SIG-M5 treated with dmso at 0.1 percent for 504 hours (cell line): ENCODE results near the gene EMILIN1.
A peak's percentile ranks its signal among the peaks of the same experiment; 100 is the strongest.

ENCODE experiments used
- DNase-seq: peaks from one replicate; lab custom pipeline; 2025; ENCODE audit not compliant: unreplicated experiment; lab: John Stamatoyannopoulos, UW

Gene EMILIN1

DNA sequence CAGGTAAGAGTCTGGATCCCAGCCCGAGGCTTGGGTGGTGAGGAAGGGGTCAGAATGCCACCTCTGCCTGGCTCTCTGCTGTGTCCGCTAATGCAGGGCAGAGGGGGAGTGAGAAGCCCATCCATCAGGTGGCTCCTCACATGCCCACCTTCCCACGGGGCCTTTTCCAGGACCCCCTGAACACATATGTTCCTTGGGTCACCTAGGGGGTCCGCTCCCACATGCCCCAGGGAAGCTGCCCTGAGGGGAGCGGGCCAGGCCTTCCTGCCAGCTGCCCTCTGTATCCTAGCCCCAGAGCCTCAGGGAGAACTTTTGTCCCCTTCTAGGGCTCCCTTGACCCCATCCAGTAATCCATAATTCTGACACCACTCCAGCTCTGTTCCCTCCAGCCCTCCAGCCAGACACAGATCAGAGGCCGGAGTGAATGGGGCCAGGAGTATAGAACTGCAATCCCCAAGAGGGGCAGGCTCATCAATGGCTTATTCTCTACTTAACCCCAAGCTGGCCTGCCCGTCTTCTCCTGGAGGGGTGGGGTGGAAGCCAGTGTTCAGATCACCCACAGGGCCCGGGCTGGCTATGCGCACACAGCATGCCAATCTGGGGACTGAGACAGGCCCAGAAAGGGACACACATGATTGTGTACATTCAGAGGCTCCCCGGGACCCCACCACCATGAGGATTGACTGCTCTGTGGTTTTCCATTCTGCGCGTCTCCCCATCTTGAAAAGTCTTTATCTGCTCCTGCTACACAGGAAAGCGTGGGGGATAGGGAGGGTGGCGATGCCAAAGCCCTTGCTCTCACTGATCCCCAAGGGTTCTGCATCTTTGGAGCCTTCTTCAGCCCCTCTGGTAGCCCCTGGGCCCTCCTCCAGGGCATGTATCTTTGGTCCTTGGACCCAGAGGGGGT is 1.1 kb downstream of the EMILIN1 start:
- DNase-seq, result no peak

DNA sequence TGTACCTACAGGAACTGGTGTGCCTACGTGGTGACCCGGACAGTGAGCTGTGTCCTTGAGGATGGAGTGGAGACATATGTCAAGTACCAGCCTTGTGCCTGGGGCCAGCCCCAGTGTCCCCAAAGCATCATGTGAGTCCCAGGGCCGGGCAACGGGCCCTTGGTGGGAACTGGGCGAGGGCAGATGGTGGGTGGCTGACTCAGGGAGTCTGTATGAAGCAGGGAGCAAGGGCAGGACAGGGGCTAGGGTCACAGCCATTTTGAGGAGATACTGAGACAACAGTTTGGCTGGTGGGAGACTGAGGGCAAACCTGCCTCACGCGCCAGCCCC is 1.7 kb downstream of the EMILIN1 start:
- DNase-seq, result no peak

DNA sequence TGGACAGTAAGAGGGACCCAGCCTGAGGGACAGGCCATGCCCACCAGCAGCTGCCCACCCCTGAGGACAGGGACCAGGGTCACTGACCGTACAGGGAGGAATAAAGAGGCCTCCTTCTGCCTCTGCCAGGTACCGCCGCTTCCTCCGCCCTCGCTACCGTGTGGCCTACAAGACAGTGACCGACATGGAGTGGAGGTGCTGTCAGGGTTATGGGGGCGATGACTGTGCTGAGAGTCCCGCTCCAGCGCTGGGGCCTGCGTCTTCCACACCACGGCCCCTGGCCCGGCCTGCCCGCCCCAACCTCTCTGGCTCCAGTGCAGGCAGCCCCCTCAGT is 2.2 kb downstream of the EMILIN1 start:
- no peak for DNase-seq

DNA sequence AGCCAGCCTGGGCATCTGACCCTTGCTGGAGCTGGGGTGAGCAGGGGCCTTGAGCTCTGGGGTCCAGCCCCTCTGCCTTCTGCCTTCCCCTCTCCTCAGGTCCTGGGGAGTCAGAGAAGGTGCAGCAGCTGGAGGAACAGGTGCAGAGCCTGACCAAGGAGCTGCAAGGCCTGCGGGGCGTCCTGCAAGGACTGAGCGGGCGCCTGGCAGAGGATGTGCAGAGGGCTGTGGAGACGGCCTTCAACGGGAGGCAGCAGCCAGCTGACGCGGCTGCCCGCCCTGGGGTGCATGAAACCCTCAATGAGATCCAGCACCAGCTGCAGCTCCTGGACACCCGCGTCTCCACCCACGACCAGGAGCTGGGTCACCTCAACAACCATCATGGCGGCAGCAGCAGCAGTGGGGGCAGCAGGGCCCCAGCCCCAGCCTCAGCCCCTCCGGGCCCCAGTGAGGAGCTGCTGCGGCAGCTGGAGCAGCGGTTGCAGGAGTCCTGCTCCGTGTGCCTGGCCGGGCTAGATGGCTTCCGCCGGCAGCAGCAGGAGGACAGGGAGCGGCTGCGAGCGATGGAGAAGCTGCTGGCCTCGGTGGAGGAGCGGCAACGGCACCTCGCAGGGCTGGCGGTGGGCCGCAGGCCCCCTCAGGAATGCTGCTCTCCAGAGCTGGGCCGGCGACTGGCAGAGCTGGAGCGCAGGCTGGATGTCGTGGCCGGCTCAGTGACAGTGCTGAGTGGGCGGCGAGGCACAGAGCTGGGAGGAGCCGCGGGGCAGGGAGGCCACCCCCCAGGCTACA is 3.8 kb downstream of the EMILIN1 start:
- DNase-seq, result no peak

DNA sequence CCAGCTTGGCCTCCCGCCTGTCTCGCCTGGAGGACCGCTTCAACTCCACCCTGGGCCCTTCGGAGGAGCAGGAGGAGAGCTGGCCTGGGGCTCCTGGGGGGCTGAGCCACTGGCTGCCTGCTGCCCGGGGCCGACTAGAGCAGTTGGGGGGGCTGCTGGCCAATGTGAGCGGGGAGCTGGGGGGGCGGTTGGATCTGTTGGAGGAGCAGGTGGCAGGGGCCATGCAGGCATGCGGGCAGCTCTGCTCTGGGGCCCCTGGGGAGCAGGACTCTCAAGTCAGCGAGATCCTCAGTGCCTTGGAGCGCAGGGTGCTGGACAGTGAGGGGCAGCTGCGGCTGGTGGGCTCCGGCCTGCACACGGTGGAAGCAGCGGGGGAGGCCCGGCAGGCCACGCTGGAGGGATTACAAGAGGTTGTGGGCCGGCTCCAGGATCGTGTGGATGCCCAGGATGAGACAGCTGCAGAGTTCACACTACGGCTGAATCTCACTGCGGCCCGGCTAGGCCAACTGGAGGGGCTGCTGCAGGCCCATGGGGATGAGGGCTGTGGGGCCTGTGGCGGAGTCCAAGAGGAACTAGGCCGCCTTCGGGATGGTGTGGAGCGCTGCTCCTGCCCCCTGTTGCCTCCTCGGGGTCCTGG is 4.5 kb downstream of the EMILIN1 start:
- no peak for DNase-seq

DNA sequence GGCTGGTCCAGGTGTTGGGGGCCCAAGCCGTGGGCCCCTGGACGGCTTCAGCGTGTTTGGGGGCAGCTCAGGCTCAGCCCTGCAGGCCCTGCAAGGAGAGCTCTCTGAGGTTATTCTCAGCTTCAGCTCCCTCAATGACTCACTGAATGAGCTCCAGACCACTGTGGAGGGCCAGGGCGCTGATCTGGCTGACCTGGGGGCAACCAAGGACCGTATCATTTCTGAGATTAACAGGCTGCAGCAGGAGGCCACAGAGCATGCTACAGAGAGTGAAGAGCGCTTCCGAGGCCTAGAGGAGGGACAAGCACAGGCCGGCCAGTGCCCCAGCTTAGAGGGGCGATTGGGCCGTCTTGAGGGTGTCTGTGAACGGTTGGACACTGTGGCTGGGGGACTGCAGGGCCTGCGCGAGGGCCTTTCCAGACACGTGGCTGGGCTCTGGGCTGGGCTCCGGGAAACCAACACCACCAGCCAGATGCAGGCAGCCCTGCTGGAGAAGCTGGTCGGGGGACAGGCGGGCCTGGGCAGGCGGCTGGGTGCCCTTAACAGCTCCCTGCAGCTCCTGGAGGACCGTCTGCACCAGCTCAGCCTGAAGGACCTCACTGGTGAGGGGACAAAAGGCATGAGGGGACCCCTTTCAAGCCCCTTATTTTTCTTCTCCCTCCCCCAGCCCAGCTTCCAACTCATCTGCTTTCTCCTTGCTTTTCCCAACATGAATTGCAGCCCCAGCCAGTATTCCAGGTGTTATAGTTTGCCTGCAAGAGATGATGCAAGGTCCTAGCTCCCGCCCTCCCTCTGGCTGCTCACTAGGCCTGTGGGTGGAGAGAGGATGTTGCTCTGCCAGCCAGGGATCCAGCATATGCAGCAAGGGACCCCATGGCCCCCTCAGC is 5.2 kb downstream of the EMILIN1 start:
- DNase-seq, result no peak

DNA sequence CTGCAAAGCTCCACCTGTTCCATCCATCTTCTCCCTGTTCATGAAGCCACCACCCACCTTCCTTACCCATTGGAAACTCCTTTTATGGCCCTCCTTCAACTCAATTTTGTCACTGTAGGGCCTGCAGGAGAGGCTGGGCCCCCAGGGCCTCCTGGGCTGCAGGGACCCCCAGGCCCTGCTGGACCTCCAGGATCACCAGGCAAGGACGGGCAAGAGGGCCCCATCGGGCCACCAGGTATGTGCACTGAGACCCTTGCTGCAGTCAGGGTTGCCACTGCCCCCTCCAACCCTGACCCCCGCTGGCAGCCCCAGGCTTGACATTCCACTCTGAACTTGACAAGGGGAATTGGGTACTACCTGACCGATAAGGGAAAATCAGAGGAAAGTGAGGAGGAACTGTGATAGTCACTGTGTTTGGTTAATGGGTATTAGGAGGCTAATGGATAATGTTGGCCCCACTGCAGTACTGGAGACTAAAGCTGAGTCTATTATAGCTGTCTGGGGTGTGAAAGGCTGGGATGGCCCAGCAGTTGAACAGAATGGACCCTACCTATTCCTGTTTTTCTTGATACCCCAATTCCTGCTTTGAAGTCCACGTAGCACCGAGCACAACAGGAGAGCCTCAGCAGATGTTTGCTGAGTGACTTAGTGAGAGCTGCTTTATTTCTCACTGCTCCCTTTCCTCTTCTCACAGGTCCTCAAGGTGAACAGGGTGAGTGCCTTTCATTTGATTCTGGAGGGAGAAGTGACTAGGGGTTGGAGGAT is 6.1 kb downstream of the EMILIN1 start:
- DNase-seq, result no peak

DNA sequence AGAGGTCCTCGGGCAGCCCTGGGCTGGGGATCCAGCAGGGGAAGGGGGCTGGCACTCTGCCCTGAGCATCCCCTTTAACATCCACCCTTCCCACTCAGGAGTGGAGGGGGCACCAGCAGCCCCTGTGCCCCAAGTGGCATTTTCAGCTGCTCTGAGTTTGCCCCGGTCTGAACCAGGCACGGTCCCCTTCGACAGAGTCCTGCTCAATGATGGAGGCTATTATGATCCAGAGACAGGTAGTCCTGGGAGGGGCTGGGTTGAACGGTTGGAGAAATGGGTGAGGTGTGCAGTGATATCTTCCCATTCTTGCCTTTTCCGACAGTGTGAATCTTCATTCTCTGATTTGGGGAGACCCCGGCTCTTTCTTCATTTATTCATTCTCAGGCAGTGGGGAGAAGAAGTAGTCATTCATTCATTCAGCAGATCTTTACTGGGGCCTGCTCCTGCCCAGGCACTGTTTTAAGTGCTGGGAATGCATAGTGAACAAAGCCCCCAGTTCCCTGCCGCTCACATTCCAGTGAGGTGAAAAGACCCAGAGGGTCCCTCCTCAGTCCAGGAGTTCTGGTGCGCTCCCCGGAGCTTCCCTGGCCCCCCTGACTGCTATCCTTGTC is 6.8 kb downstream of the EMILIN1 start:
- no peak for DNase-seq

DNA sequence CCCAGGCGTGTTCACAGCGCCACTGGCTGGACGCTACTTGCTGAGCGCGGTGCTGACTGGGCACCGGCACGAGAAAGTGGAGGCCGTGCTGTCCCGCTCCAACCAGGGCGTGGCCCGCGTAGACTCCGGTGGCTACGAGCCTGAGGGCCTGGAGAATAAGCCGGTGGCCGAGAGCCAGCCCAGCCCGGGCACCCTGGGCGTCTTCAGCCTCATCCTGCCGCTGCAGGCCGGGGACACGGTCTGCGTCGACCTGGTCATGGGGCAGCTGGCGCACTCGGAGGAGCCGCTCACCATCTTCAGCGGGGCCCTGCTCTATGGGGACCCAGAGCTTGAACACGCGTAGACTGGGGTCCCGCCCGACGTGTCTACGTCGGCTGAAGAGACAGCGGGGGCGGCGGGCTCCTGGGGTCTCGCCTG is 7.3 kb downstream of the EMILIN1 start:
- DNase-seq, result peak; percentile 29

DNA sequence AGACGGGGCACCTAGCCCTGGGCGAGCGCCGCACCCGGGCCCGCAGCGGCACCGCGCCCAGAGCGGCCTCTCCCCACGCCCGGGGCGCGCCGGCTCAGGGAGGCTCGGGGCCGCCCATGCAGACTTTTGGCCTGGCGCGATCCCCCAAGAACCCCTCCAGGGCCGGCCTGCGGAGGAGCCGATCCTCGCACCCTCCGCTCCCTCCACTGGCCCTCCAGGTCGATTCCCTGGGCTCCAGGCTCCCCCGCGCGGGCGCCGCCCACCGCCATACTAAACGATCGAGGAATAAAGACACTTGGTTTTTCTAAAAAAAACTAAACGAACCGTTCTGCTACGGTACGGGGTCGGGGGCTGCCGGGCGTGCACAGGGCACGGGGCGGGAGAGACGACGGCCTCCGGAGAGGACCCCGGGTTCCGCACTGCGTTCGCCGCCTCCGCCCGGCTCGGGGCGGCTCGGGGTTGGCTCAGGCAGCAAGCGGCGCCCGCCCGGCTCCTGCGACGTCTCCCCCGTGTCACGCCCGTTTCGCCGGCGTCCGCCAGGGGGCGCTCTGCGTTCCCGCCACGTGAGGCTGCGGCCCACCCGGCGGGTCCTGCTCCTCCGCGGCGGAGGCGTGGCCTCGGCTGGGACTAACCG is 7.8 kb downstream of the EMILIN1 start:
- peak; percentile 89 for DNase-seq

DNA sequence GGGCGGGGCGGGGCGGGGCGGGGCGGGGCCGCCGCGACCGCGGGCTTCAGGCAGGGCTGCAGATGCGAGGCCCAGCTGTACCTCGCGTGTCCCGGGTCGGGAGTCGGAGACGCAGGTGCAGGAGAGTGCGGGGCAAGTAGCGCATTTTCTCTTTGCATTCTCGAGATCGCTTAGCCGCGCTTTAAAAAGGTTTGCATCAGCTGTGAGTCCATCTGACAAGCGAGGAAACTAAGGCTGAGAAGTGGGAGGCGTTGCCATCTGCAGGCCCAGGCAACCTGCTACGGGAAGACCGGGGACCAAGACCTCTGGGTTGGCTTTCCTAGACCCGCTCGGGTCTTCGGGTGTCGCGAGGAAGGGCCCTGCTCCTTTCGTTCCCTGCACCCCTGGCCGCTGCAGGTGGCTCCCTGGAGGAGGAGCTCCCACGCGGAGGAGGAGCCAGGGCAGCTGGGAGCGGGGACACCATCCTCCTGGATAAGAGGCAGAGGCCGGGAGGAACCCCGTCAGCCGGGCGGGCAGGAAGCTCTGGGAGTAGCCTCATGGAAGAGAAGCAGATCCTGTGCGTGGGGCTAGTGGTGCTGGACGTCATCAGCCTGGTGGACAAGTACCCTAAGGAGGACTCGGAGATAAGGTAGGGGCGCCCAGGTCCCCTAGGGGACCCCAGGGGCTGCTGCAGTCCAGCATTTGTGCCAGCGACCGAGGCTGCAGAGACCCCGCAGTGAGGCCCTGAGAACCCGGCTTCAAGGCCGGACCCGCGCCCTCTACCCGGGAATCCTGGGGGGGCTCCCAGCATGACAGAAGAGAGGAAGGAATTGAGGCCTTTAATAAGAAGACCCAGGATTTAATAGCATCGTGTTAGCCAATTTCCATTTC is 8.5 kb downstream of the EMILIN1 start, which contains the start of gene KHK:
TSS of gene KHK (plus strand) at position 49 of the 870 bp plus-strand sequence. CDS start at position 537, 488 bp downstream.
- DNase-seq, result no peak

DNA sequence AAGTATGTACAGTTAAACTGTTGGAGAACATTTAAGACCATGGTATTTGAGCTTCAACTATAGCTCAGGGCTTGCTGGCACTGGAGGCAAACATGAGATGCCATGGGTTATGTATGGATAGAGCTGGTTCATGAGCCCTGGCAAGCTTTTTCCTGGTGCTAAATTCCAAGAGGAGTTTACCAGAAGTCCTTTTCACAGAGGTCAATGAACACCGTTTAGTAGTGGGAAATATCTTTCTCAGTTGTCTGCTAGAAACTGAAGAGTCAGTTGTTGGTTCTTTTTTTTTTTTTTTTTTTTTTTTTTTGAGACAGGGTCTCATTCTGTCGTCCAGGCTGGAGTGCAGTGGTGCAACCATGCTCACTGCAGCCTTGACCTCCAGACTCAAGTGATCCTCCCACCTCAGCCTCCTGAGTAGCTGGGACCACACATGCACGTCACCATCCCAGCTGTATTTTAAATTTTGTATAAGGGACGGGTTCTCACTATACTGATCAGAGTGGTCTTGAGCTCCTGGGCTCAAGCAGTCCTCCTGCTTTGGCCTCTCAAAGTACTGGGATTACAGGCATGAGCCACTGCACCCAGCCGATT is 9.5 kb downstream of the EMILIN1 start:
- no peak for DNase-seq

DNA sequence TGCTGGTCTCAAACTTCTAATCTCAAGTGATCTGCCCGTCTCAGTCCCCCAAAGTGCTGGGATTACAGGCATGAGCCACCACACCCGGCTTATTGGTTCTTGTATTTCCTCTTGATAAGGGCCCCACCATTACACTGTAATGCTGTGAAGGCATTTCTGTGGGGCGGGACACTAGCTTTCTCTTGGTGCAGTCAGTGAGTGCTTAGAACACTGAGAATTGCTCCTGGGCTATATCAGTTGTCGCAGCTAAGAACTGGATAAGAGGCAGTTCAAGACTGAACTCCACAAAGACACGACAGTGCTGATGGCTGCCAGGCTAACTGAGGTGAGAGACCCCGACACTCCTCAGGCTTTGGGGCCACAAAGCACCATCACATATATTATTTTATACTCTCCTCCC is 10.2 kb downstream of the EMILIN1 start:
- DNase-seq, result no peak

DNA sequence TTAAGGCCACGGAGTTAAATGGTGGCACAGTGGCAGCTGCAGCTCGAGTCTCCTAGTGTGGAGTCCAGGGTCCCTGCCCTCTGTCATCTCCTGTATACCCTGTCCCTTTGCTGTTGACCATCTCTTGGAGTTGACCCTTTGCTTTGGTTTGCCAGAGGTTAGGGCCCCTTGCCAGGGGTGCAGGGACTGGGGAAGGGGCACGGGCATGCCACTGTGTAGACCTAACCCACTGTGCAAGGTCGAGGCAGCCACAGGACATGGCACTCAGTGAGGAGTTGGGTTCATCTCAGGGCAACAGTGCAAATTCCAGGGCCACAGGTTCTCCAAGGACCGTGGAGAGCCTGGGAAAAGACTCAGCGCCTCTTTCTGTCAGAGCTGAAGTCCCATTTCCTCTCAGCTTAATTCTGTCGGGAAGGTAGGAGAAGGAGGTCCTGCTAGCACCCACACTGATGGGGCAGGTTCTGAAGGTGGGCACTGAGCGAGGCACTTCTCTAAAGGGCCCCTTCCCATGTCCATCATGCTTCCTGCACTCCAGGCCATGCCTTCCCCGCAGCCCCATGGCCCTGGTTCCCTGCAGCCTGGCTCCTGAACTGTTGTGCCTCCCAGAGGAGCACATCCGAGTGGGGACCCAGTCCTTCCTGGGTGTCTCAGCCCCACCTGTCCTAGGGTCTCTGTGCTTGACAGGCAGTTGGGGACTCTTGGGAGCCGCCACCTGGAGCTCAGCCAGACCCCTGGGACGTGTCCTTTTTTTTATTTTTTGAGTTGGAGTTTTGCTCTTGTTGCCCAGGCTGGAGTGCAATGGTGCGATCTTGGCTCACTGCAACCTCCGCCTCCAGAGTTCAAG is 10.9 kb downstream of the EMILIN1 start:
- DNase-seq, result no peak

DNA sequence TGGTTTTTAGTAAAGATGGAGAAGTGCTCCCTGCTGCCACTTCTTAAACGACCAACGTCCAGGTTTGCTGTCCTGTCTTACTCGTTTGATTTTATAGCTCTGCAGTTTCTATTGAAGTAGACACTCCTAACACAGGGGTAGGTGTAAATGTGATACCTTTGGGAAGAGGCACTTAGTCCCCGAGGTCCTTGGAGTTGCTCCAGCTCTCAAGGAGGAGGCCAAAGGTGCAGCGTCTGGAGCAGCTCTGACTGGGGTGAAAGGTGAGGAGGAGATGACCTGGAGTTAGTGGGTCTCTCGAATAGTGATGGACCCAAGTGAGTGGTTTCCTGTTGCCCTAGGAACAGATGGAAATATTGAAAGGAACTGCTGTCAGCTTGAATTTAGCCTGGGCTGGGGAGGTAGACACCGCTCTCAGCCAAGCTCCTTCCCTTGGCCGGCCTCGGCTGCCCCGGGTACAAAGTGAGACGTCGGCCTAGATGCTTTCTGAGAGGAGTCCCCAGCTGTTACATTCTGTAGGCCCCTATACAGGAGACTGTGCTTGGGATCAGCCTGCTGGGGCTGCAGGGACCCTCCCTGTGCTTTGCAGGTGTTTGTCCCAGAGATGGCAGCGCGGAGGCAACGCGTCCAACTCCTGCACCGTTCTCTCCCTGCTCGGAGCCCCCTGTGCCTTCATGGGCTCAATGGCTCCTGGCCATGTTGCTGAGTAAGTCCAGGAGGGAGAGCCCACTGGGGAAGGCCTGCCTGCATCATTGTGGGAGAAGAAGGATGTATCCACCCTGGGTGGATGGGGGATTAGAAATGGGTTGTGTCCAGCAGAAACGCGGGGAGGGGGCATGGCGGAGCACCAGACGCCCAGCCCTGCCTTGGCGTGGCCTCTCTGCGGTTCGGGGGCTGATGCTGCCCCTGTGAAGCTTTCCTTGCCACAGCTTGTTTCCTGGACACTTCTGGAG is 13.6 kb downstream of the EMILIN1 start:
- no peak for DNase-seq
